OCI-LY7 (cell line): Measurements from ENCODE around the gene CNTN4.

Experiments
- CTCF ChIP-seq: fragments of 200-600 bp; sonication (generic); conservative IDR thresholded peaks from 2 replicates; pipeline ENCODE4 v1.5.1; 2014; ENCODE audit warnings: mild to moderate bottlenecking, antibody characterized with exemption, low read length, moderate library complexity, mixed read lengths
- EZH2phosphoT487 ChIP-seq: fragments of 200-600 bp; sonication (generic); IDR thresholded peaks from 2 replicates; pipeline ENCODE4 v1.6.1; 2018; ENCODE audit warnings: low read depth, borderline replicate concordance, mild to moderate bottlenecking, mixed run types, antibody characterized with exemption, low read length, moderate library complexity, mixed read lengths

GRCh38 chr3:2454865-2455264 lies 356.2 kb downstream of the CNTN4 start:
- TF ChIP-seq CTCF (no peak), EZH2phosphoT487 (no peak)
